Ascending aorta (tissue), 2 donors: ENCODE data around the gene ANKRD44. TPM values are rescaled to one million over a fixed set of nuclear protein-coding genes. Genes with fewer than 3 reads are reported as not detected.
A peak's percentile ranks its signal among the peaks of the same experiment; 100 is the strongest.

Experiments
- DNase-seq, 2 donors: peaks; one replicate each; pipeline ENCODE4 v3.0.0-alpha.2; 2019; ENCODE audit warnings: low spot score in 2 of 2
- H3K27ac ChIP-seq, 2 donors: fragments of 200-600 bp; sonication (generic); one replicate each; pipeline ENCODE4 v1.5.1; 2016 to 2017; ENCODE audit warnings: mild to moderate bottlenecking in 1 of 2
- H3K27me3 ChIP-seq: fragments of 200-600 bp; sonication (generic); one replicate; pipeline ENCODE4 v1.5.1; 2017
- H3K36me3 ChIP-seq, 2 donors: fragments of 200-600 bp; sonication (generic); one replicate each; pipeline ENCODE4 v1.5.1; 2016
- H3K4me1 ChIP-seq, 2 donors: fragments of 200-600 bp; sonication (generic); one replicate each; pipeline ENCODE4 v1.5.1; 2016 to 2017; ENCODE audit warnings: mild to moderate bottlenecking in 1 of 2
- H3K4me3 ChIP-seq, 2 donors: fragments of 200-600 bp; sonication (generic); one replicate each; pipeline ENCODE4 v1.5.1; 2016 to 2017; ENCODE audit warnings: mild to moderate bottlenecking in 1 of 2
- H3K9me3 ChIP-seq, 2 donors: fragments of 200-600 bp; sonication (generic); one replicate each; pipeline ENCODE4 v1.5.1; 2016
- intact Hi-C: fragments of 100-400 bp; cut with DNase I; formaldehyde crosslinking; loops from one replicate; pipeline ENCODE4 v1.15.1; 2023
- total RNA-seq: library from RNA; depleted of rRNA; stranded (reverse); fragments of >200 nt; gene quantifications from one replicate; pipeline ENCODE4 v1.1.0, GENCODE V29; 2016
- TF ChIP-seq, protein P1 (sequence below), 3 experiments: fragments of 200-600 bp in 2 of 3; fragments of 450-650 bp in 1 of 3; sonication (generic) in 2 of 3; IDR thresholded peaks; one replicate each; pipeline ENCODE4 v1.5.1; 2016 to 2019; ENCODE audit warnings: antibody characterized with exemption in 3 of 3, mild to moderate bottlenecking in 1 of 3, moderate library complexity in 1 of 3

The ANKRD44 gene
- total RNA-seq, 1 donor from 2014 or later, result 66.3 TPM

DNA sequence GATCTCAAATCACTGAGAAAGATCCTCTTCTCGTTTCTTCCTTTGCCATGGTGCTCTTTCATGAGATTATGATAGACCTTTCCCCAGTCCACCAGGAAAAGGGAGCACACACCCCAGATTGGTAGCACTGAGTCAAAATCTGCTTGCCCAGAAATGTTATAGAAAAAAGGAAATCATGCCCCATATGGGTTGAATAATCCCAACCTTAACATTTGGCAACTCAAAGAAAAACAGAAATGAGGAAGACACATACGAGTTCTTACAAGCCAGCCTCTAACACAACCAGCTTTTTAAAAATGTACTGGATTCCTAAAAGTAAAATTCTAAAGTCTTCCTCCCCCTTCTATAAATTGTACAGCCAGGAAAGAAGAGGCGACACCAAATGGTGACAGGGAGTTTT lies 103.0 kb downstream of the ANKRD44 start:
- no peak for DNase-seq
- Histone ChIP-seq H3K27me3 (no peaks in the 10 kb centered on the region), H3K9me3 (no peaks in the 10 kb centered on the region), H3K27ac (peak overlapping the region in 1 of 2 donors; percentile 24), H3K4me1 (peaks cover 11 to 44% of the 10 kb centered on the region in 2 donors), H3K36me3 (no peaks in the 10 kb centered on the region), H3K4me3 (no peak overlapping the region)
- intact Hi-C loops, result loop anchor here (5.0 kb wide), 1 partner anchor 40 kb away; no protein-coding TSS in a partner anchor
- TF ChIP-seq, protein P1, sequence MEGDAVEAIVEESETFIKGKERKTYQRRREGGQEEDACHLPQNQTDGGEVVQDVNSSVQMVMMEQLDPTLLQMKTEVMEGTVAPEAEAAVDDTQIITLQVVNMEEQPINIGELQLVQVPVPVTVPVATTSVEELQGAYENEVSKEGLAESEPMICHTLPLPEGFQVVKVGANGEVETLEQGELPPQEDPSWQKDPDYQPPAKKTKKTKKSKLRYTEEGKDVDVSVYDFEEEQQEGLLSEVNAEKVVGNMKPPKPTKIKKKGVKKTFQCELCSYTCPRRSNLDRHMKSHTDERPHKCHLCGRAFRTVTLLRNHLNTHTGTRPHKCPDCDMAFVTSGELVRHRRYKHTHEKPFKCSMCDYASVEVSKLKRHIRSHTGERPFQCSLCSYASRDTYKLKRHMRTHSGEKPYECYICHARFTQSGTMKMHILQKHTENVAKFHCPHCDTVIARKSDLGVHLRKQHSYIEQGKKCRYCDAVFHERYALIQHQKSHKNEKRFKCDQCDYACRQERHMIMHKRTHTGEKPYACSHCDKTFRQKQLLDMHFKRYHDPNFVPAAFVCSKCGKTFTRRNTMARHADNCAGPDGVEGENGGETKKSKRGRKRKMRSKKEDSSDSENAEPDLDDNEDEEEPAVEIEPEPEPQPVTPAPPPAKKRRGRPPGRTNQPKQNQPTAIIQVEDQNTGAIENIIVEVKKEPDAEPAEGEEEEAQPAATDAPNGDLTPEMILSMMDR (IDR thresholded peaks at IDR 0.05), result no peak

DNA sequence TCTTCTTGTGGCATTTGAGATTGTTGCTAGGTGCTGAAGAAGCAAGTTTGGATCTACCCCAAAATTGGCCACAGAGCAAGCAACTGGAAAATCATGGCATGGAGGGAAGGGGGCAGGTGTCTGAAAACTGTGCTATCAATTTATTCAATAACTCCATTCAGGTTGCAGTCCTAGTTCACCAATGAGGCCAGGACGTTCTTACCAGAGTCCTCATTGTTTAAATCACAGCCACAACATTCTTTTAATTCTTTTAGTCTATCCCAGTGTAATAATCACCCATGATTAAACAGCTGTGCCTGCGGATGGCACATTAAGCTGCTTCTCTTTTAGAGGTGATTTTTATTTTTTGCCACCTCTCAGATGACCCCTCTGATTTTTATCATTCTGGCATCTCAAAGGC lies 103.5 kb downstream of the ANKRD44 start:
- no peak overlapping the region for H3K4me3 ChIP-seq
- DNase-seq, result no peak
- H3K9me3 ChIP-seq, result no peaks in the 10 kb centered on the region
- H3K4me1 ChIP-seq, result peaks cover 7 to 40% of the 10 kb centered on the region in 2 donors
- TF ChIP-seq, protein P1 (IDR thresholded peaks at IDR 0.05), result no peak
- H3K36me3 ChIP-seq, result no peaks in the 10 kb centered on the region
- intact Hi-C loops, result loop anchor here (5.0 kb wide), 1 partner anchor 40 kb away; no protein-coding TSS in a partner anchor
- H3K27ac ChIP-seq, result peak overlapping the region; percentile 11 to 78
- no peaks in the 10 kb centered on the region for H3K27me3 ChIP-seq

DNA sequence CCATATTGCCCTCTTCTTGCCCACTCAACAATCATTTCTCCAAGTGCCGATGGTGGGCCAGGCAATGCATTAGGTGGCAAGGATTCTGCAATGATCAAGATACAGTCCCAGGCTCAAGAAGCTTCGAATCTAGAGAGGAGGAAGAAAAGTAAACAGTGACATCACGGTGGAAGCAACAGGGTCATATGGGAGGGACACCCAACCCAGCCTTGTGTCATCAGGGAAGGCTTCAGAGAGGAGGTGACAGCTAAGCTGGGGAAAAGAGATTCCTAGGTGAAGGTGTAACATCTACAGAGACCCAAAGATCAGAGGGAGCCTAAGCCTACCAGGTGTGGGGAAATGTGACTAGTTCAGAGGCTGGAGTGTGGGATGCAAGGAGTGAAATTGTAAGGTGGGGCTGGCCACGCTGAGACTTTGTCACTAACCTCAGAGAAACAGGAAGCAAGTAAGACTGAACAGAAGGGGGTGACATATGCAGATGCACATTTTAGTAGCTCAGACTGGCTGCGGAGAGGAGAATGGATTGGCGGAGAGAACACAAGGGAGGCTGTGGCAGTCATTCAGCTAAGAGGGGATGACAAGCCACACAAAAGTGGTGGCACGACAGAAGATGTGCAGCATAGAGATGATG lies 104.9 kb downstream of the ANKRD44 start:
- no peaks in the 10 kb centered on the region for H3K9me3 ChIP-seq
- peak overlapping the region; percentile 75 to 78 for H3K27ac ChIP-seq
- H3K27me3 ChIP-seq, result no peaks in the 10 kb centered on the region
- no peak overlapping the region for H3K4me3 ChIP-seq
- TF ChIP-seq, protein P1 (IDR thresholded peaks at IDR 0.05), result no peak
- H3K4me1 ChIP-seq, result peaks cover 7 to 48% of the 10 kb centered on the region in 2 donors
- DNase-seq, result no peak
- intact Hi-C loops, result loop anchor here (5.0 kb wide), 1 partner anchor 42 kb away; no protein-coding TSS in a partner anchor
- no peaks in the 10 kb centered on the region for H3K36me3 ChIP-seq

DNA sequence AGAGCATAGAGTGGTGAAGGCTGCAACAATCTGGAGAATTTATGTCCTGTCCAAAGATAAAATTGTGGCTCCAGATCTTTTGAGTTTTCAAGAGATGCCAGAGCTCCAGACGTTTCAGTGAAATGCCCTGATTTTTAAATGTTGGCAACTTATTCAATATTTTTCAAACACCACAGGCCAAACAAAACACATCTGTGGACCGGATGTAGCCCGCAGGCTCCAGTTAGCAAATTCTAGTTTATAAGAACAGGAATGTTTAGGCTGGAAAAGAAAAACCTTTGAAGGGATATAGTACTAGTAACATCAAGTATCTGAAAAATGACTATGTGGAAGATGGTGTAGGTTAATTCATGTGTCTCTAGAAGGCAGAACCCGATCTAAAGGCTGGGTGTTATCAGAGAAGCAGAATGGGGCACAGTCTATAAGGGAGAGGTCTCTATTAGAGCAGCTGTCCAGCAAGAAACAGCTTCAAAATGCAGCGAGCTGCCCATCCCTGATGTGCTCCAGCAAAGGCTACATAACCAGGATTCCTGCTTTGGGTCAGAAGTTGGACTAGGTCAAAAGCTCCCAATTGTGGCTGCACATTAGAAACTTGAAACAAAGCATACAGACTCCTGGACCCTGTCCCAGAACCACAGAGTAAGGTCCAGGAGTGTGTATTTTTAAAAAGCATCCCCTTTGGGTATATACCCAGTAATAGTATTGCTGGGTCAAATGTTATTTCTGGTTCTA lies 105.9 kb downstream of the ANKRD44 start:
- no peak for DNase-seq
- Histone ChIP-seq H3K27me3 (no peaks in the 10 kb centered on the region), H3K36me3 (no peaks in the 10 kb centered on the region), H3K4me3 (peak overlapping the region; percentile 5 to 27), H3K4me1 (peaks cover 17 to 54% of the 10 kb centered on the region in 2 donors), H3K9me3 (no peaks in the 10 kb centered on the region), H3K27ac (peak overlapping the region; percentile 75 to 78)
- TF ChIP-seq, protein P1 (IDR thresholded peaks at IDR 0.05), result no peak
- intact Hi-C loops, result loop anchor here (5.0 kb wide), 1 partner anchor 43 kb away; no protein-coding TSS in a partner anchor

DNA sequence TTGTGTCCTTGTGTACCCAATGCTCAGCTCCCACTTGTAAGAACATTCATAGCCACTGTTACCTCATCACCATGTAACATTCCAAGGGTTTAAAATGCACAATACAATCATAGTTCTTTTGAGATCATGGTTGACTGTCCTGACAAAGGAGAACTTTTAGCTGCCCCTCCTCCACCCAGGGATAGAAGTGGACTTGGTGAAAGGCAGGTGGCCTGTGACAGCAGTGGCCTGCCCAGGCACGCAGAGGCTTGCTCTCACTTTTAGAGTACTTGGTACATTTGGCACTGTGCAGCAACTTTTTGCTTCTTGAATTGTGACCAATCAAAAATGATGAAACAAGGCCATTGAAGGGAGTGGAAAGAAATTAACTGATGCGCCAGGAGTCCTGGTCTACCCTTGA lies 108.7 kb downstream of the ANKRD44 start:
- H3K4me1 ChIP-seq, result peaks cover 24 to 65% of the 10 kb centered on the region in 2 donors
- H3K27ac ChIP-seq, result peak overlapping the region; percentile 8 to 27
- DNase-seq, result no peak
- H3K9me3 ChIP-seq, result no peaks in the 10 kb centered on the region
- H3K4me3 ChIP-seq, result no peak overlapping the region
- TF ChIP-seq, protein P1 (IDR thresholded peaks at IDR 0.05), result no peak
- no peaks in the 10 kb centered on the region for H3K36me3 ChIP-seq
- no peaks in the 10 kb centered on the region for H3K27me3 ChIP-seq
- intact Hi-C loops, result no loop called here
